ENCODE measurements around the gene SLC10A6.
A peak's percentile ranks its signal among the peaks of the same experiment; 100 is the strongest.

SLC10A6 gene

DNA sequence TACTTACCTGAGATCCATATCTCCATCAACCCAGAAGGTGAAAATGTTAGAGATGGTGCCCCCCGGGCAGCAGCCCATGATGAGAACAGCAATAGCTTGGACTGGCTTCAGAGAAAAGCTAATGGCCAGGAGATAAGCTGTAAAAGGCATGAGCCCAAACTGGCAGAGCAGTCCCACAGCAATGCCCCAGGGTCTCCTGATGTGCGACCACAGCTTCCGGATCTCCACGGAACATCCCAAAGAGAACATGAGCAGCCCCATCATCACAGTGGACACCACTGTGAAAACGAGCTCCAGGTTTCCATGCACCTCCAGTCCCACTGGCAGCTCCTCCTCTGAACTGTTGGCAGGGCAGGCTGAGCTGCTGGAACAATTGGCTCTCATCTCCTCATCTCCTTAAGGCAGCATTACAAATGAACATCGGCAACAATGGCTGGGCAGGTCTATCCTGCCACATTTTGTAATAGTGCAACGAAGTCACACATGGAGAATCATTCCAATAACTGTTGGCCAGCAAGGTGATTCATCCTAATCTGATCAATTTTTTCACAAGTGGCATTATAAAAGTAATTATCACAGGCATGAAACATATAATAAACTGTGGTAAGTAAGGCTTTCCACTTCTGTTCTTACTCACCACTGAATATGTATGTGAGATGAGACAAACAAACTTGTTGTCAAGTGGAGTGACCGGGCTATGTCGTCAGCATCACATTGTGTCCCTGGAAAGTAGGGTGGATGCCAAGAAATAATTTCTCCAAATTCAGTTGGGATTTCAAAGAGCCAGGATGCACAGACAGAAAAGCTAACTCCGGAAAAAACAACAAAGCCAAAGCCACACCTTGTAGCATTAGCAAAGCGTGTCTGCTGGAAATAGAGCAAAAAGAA lies at the start of gene SLC10A6:
Gene SLC10A6 (minus strand): TSS at position 653 of the 888 bp plus-strand sequence. CDS start 269 bp downstream, at position 384.
- in situ Hi-C loops (cut with MboI; ENCODE audit: low sequenced_read_pairs, unreplicated experiment), result no loop called here
- no peak for TF ChIP-seq CTCF (IDR thresholded peaks at IDR 0.05; ENCODE audit: borderline replicate concordance, control extremely low read depth, extremely low read depth, insufficient read depth, missing control alignments)
- DNase-seq (ENCODE audit: low spot score), result no peak

DNA sequence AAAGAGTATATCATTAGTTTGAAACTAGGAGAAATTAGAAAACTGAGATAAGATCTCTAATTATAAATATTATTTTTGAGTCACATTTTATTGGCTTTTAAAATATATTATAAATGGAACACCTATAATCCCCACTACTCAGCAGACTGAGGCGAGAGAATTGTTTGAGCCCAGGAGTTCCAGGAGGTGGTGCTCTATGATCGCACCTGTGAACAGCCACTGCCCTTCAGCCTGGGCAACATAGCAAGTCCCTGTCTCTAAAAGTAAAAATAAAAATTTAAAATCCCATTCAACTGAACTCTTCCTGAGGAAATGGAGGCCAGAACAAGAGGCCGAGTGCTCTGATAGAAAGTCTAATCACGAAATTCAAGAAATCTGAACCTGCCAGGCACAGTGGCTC lies 49.4 kb upstream of the SLC10A6 start:
- DNase-seq (ENCODE audit: low spot score), result no peak
- TF ChIP-seq CTCF (IDR thresholded peaks at IDR 0.05; ENCODE audit: borderline replicate concordance, control extremely low read depth, extremely low read depth, insufficient read depth, missing control alignments), result peak; percentile 26
- in situ Hi-C loops (cut with MboI; ENCODE audit: low sequenced_read_pairs, unreplicated experiment), result loop anchor here (5.0 kb wide), 1 partner anchor 406 kb away; no protein-coding TSS in a partner anchor

DNA sequence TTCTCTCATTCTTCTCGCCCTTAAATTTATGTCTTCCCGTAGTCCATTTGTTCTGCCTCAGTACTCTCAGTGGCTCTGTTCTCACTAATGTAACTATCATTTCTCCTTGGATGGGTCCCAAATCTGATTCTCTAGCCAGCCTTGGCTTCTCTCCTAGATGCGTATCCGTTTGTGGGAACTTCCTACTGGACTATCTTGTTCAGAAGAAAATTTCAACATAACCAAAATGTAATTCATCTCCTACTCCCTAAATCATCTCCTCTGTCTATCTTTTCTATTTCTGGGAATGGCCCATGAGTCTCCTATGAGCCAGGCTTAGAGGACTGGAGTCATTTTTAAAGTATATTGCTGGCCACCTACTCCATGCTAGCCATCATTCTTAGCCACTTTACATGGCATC lies 47.4 kb upstream of the SLC10A6 start:
- in situ Hi-C loops (cut with MboI; ENCODE audit: low sequenced_read_pairs, unreplicated experiment), result loop anchor here (5.0 kb wide), 1 partner anchor 404 kb away; no protein-coding TSS in a partner anchor
- DNase-seq (ENCODE audit: low spot score), result no peak
- TF ChIP-seq CTCF (IDR thresholded peaks at IDR 0.05; ENCODE audit: borderline replicate concordance, control extremely low read depth, extremely low read depth, insufficient read depth, missing control alignments), result no peak

DNA sequence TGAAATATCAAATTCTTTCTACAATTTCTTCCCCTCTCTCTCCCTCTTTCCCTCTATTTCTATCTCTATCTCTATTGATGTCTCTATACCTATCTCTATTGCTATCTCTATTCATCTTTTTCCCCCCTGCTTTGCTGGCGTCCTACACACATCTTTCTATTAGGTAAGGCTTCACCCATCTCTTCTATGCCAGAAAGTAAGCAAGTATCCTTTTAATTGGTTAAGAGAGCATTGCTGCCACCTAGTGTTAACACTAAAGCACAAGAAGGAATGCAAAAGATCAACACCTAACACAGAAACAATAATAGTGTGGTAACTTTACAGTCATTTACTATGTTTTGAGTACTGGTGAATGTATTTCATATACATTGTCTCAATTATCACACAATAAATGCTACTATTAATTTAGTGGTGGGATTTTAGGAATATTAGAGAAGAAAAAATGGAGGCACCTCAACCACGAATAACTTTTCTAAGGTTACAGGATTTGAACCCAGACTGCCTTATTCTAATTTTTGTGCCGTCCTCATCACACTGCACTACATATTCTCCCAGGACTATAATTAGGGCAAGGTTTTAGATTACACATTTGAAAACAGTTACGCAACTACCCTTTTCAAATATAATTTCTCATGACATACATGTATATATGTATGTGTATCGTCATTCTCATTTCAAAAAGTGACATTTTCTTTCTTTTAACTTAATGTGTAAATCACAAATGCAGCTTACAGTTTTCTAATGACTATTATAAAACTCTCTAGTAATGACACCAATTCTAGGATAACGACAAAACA lies 46.7 kb upstream of the SLC10A6 start:
- in situ Hi-C loops (cut with MboI; ENCODE audit: low sequenced_read_pairs, unreplicated experiment), result loop anchor here (5.0 kb wide), 1 partner anchor 404 kb away; no protein-coding TSS in a partner anchor
- peak; percentile 69 for DNase-seq (ENCODE audit: low spot score)
- TF ChIP-seq CTCF (IDR thresholded peaks at IDR 0.05; ENCODE audit: borderline replicate concordance, control extremely low read depth, extremely low read depth, insufficient read depth, missing control alignments), result peak; percentile 65

- in situ Hi-C loops (cut with MboI; ENCODE audit: low sequenced_read_pairs, unreplicated experiment), result no loop called here
- no peak for DNase-seq (ENCODE audit: low spot score)
- no peak for TF ChIP-seq CTCF (IDR thresholded peaks at IDR 0.05; ENCODE audit: borderline replicate concordance, control extremely low read depth, extremely low read depth, insufficient read depth, missing control alignments)
Observed at GRCh38 chr4:86894455-86894854, 45.3 kb upstream of the SLC10A6 start.

GRCh38 chr4:86893136-86893535 lies 44.0 kb upstream of the SLC10A6 start:
- TF ChIP-seq CTCF (IDR thresholded peaks at IDR 0.05; ENCODE audit: borderline replicate concordance, control extremely low read depth, extremely low read depth, insufficient read depth, missing control alignments), result no peak
- in situ Hi-C loops (cut with MboI; ENCODE audit: low sequenced_read_pairs, unreplicated experiment), result no loop called here
- no peak for DNase-seq (ENCODE audit: low spot score)
